Keratinocyte (primary cell): ENCODE results near the gene PRKCD. TPM values are rescaled to one million over a fixed set of nuclear protein-coding genes. Genes with fewer than 3 reads are reported as not detected.

Experiments
- DNase-seq: peaks from one replicate; pipeline ENCODE4 v3.0.0-alpha.2; 2011; ENCODE audit warnings: low read depth, missing footprints, low spot score
- FAIRE-seq: peaks from 2 replicates; lab custom pipeline; 2011; peaks lifted over from hg19 to GRCh38; lab: Jason Lieb, UNC
- H2AFZ ChIP-seq: 2 replicates; pipeline ENCODE4 v1.6.0; 2012; ENCODE audit warnings: low read length, control low read depth, inconsistent platforms; ENCODE audit not compliant: control insufficient read depth
- H3K27ac ChIP-seq: 2 replicates; pipeline ENCODE4 v1.5.1; 2011; ENCODE audit warnings: low read length; ENCODE audit not compliant: control insufficient read depth, insufficient read depth
- H3K27me3 ChIP-seq: 3 replicates; pipeline ENCODE4 v1.6.0; 2011; ENCODE audit warnings: low read length; ENCODE audit not compliant: control insufficient read depth, insufficient read depth; ENCODE audit errors: extremely low read depth
- H3K36me3 ChIP-seq, 2 experiments: 2 replicates in 1 of 2; 3 replicates in 1 of 2; pipeline ENCODE4 v1.5.1; 2011; ENCODE audit warnings: low read length in 2 of 2, mild to moderate bottlenecking in 1 of 2; ENCODE audit not compliant: control insufficient read depth in 2 of 2, insufficient read depth in 2 of 2; ENCODE audit errors: extremely low read depth in 1 of 2
- H3K4me1 ChIP-seq: 3 replicates; pipeline ENCODE4 v1.5.1; 2011; ENCODE audit warnings: low read length; ENCODE audit not compliant: control insufficient read depth, insufficient read depth; ENCODE audit errors: extremely low read depth
- H3K4me2 ChIP-seq: 3 replicates; pipeline ENCODE4 v1.6.0; 2011; ENCODE audit warnings: low read depth, low read length; ENCODE audit not compliant: control insufficient read depth, insufficient read depth; ENCODE audit errors: extremely low read depth
- H3K4me3 ChIP-seq, 3 experiments: fragments of 200-600 bp in 1 of 3; sonication (generic) in 1 of 3; 2 replicates in 2 of 3; 3 replicates in 1 of 3; pipeline ENCODE4 v1.5.1; 2011 to 2016; ENCODE audit warnings: low read length in 3 of 3, mild to moderate bottlenecking in 3 of 3, control low read depth in 2 of 3, inconsistent platforms in 1 of 3, low read depth in 1 of 3, mixed read lengths in 1 of 3, mixed run types in 1 of 3, moderate library complexity in 1 of 3; ENCODE audit not compliant: control insufficient read depth in 2 of 3, insufficient read depth in 2 of 3; ENCODE audit errors: extremely low read depth in 1 of 3
- H3K79me2 ChIP-seq: 2 replicates; pipeline ENCODE4 v1.6.0; 2012; ENCODE audit warnings: low read length; ENCODE audit not compliant: control insufficient read depth, insufficient read depth
- H3K9ac ChIP-seq: 3 replicates; pipeline ENCODE4 v1.6.0; 2011; ENCODE audit warnings: low read length; ENCODE audit not compliant: control insufficient read depth, insufficient read depth; ENCODE audit errors: extremely low read depth
- H3K9me1 ChIP-seq: 3 replicates; pipeline ENCODE4 v1.6.0; 2011; ENCODE audit warnings: low read length; ENCODE audit not compliant: control insufficient read depth, insufficient read depth; ENCODE audit errors: extremely low read depth
- H3K9me3 ChIP-seq: 2 replicates; pipeline ENCODE4 v1.5.1; 2012; ENCODE audit warnings: low read depth, low read length; ENCODE audit not compliant: control insufficient read depth
- H4K20me1 ChIP-seq: 3 replicates; pipeline ENCODE4 v1.6.0; 2011; ENCODE audit warnings: low read length; ENCODE audit not compliant: control insufficient read depth, insufficient read depth; ENCODE audit errors: extremely low read depth
- EZH2 ChIP-seq: IDR thresholded peaks from one replicate; pipeline ENCODE4 v1.6.1; 2012; ENCODE audit warnings: inconsistent platforms, mild to moderate bottlenecking, low read length, moderate library complexity
- dilution Hi-C: fragments of 300-500 bp; cut with MboI; formaldehyde crosslinking; loops from one replicate; pipeline ENCODE4 v1.7.0; 2020; ENCODE audit warnings: low sequenced_read_pairs; ENCODE audit not compliant: extremely low pct_ligation_motif_present
- polyA plus RNA-seq, 5 experiments: library from polyadenylated mRNA; depleted of rRNA in 3 of 5; stranded (reverse) in 3 of 5; stranded (forward) in 1 of 5; unstranded in 1 of 5; fragments of >200 nt; gene quantifications; 1 replicate in 1 of 5; 2 replicates in 3 of 5; 3 replicates in 1 of 5; pipeline versions ENCODE4 v1.2.1 to v1.2.3, GENCODE V29; 2011 to 2012; ENCODE audit warnings: missing spikeins in 2 of 5, low read depth in 1 of 5, low replicate concordance in 1 of 5
- TF ChIP-seq, protein P1 (sequence below), 3 experiments: IDR thresholded peaks in 1 of 3; conservative IDR thresholded peaks in 1 of 3; optimal IDR thresholded peaks in 1 of 3; 2 replicates in 2 of 3; 3 replicates in 1 of 3; pipeline versions ENCODE3 to v1.5.1; 2011; ENCODE audit warnings: low read length in 3 of 3, mild to moderate bottlenecking in 3 of 3, moderate library complexity in 2 of 3, control low read depth in 1 of 3, inconsistent platforms in 1 of 3; ENCODE audit not compliant: insufficient read depth in 2 of 3; ENCODE audit errors: extremely low read depth in 1 of 3

PRKCD gene
- polyA plus RNA-seq, 1 donor (not counting 4 experiments of a cell fraction or from before 2014, with no cell fraction given), result 25.1 TPM

DNA sequence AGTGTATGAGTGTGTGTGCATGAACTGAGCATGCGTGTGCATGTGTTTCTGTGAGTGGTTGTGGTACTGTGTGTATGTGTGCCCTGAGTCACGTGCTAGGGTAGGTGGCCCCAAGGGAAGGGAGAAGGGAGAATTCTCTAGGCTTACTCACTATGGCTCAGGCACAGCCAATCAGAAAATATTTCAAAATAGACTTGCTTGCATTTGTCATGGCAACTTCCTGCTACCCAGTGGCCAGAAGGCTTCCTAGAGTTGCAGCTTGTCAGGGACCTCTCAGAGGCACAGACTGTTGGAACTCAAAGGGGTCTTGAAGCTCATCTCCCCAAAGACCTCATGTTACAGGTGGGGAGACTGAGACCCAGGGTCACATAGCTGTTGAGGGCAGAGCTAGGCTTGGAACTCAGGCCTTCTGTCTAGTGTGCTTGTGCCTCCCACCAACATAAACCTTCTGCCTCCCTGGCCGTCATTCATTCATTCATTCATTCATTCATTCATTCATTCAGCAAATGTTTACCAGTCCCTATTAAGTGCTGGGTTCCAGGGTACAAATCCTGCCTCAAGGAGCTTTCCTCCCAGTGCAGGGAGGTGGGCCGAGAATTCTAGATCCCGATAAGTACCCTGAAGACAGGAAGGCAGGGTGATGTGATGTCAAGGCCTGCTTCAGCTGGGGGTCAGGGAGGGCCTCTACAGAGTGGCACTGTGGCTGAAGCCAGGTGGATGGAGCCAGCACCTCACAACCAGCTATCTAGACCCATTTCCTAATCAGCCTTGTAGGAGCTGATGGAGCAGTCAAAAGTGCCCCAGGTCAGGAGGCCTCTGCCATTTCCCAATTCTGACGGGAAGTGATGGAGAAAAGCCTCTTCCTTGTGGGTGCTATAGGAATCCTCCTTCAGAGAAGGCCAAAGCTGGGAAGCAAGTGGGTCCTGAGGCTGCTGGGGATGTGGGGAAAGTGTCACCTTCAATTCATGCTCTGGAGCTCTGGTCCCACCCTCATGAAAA, 19.9 kb upstream of the PRKCD start:
- no peaks in the 10 kb centered on the region for H4K20me1 ChIP-seq
- H3K4me3 ChIP-seq, result no peak overlapping the region
- H3K27ac ChIP-seq, result no peak overlapping the region
- no peak for FAIRE-seq
- no peaks in the 10 kb centered on the region for H3K79me2 ChIP-seq
- TF ChIP-seq, protein P1, sequence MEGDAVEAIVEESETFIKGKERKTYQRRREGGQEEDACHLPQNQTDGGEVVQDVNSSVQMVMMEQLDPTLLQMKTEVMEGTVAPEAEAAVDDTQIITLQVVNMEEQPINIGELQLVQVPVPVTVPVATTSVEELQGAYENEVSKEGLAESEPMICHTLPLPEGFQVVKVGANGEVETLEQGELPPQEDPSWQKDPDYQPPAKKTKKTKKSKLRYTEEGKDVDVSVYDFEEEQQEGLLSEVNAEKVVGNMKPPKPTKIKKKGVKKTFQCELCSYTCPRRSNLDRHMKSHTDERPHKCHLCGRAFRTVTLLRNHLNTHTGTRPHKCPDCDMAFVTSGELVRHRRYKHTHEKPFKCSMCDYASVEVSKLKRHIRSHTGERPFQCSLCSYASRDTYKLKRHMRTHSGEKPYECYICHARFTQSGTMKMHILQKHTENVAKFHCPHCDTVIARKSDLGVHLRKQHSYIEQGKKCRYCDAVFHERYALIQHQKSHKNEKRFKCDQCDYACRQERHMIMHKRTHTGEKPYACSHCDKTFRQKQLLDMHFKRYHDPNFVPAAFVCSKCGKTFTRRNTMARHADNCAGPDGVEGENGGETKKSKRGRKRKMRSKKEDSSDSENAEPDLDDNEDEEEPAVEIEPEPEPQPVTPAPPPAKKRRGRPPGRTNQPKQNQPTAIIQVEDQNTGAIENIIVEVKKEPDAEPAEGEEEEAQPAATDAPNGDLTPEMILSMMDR (optimal IDR thresholded peaks at IDR 0.05 in 1 of 3, IDR thresholded peaks at IDR 0.05 in 1 of 3, conservative IDR thresholded peaks at IDR 0.05 in 1 of 3; ENCODE audit: extremely low read depth in 1 of 3, insufficient read depth in 2 of 3, low read length in 3 of 3), result no peak
- no peak for TF ChIP-seq EZH2
- no peaks in the 10 kb centered on the region for H3K9me3 ChIP-seq
- no peaks in the 10 kb centered on the region for H3K36me3 ChIP-seq
- peak overlapping the region; percentile 0 for H2AFZ ChIP-seq
- H3K27me3 ChIP-seq, result no peaks in the 10 kb centered on the region
- no peak for DNase-seq
- peaks cover 4% of the 10 kb centered on the region for H3K4me1 ChIP-seq
- no peak overlapping the region for H3K9ac ChIP-seq
- dilution Hi-C loops, result no loop called here
- H3K9me1 ChIP-seq, result no peaks in the 10 kb centered on the region
- no peak overlapping the region for H3K4me2 ChIP-seq

DNA sequence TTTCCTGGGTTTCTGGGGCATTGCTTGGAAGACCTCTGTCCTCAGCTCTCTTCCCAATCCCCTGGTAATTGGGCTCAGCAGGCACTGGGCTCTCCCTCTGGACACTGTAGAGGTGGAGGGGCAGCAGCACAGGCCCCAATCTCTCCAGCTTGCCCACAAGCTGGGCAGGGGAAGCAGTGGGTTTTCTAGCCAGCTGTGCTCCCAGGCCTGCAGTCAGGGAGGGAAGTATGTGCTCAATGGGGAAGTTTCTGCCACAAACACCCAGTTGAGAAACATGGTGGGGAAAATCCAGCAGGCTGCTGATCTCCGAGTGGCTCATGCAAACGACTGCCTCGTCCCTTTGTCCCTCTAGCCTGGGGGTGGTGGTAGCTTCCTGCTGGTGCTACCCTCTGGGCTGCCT, 18.0 kb upstream of the PRKCD start:
- dilution Hi-C loops, result no loop called here
- H2AFZ ChIP-seq, result no peak overlapping the region

More for the DNA sequence above, 18.0 kb upstream of the PRKCD start:
- H4K20me1 ChIP-seq, result no peaks in the 10 kb centered on the region
- TF ChIP-seq, protein P1 (optimal IDR thresholded peaks at IDR 0.05 in 1 of 3, IDR thresholded peaks at IDR 0.05 in 1 of 3, conservative IDR thresholded peaks at IDR 0.05 in 1 of 3; ENCODE audit: extremely low read depth in 1 of 3, insufficient read depth in 2 of 3, low read length in 3 of 3), result no peak
- no peak for TF ChIP-seq EZH2
- H3K4me1 ChIP-seq, result peaks cover 4% of the 10 kb centered on the region
- DNase-seq (no peak), FAIRE-seq (no peak)
- H3K4me3 ChIP-seq, result no peak overlapping the region
- no peak overlapping the region for H3K9ac ChIP-seq
- H3K9me3 ChIP-seq, result no peaks in the 10 kb centered on the region
- no peaks in the 10 kb centered on the region for H3K36me3 ChIP-seq
- H3K9me1 ChIP-seq, result no peaks in the 10 kb centered on the region
- no peaks in the 10 kb centered on the region for H3K27me3 ChIP-seq
- no peak overlapping the region for H3K4me2 ChIP-seq
- no peak overlapping the region for H3K27ac ChIP-seq
- no peaks in the 10 kb centered on the region for H3K79me2 ChIP-seq
